HEK293 (cell line): ENCODE results near the gene CKS1B.

Experiments used
- CTCF ChIA-PET: fragments of 350-600 bp; formaldehyde crosslinking; extraction: SDS; loops from one replicate; lab custom pipeline; 2021; ENCODE audit warnings: antibody characterized with exemption; lab: Yijun Ruan, JAX
- POLR2A ChIA-PET: fragments of 300-600 bp; formaldehyde crosslinking; extraction: SDS; loops from one replicate; lab custom pipeline; 2020; ENCODE audit warnings: antibody characterized with exemption, inconsistent platforms; lab: Yijun Ruan, JAX
- H3K27ac ChIP-seq: fragments of 200-500 bp; sonication (Bioruptor generic); 2 replicates; pipeline ENCODE4 v1.5.1; 2014; ENCODE audit warnings: low read depth, low read length, control low read depth, inconsistent platforms; ENCODE audit errors: extremely low read depth
- H3K36me3 ChIP-seq, 2 experiments: fragments of 200-500 bp in 1 of 2; sonication (Bioruptor generic) in 1 of 2; 1 replicate in 1 of 2; 2 replicates in 1 of 2; pipeline ENCODE4 v1.5.1; 2014 to 2017; ENCODE audit warnings: inconsistent platforms in 2 of 2, low read length in 2 of 2; ENCODE audit not compliant: control insufficient read depth in 2 of 2, insufficient read depth in 1 of 2
- H3K4me1 ChIP-seq: fragments of 200-500 bp; sonication (Bioruptor generic); 2 replicates; pipeline ENCODE4 v1.5.1; 2014; ENCODE audit warnings: mild to moderate bottlenecking, low read length, inconsistent platforms; ENCODE audit not compliant: control insufficient read depth, insufficient read depth
- H3K4me3 ChIP-seq: 2 replicates; pipeline ENCODE4 v1.5.1; 2011; ENCODE audit warnings: low read depth, mild to moderate bottlenecking, control low read depth, low read length, moderate library complexity
- H3K9me3 ChIP-seq: fragments of 200-500 bp; sonication (Bioruptor generic); 2 replicates; pipeline ENCODE4 v1.5.1; 2014; ENCODE audit warnings: low read depth, low read length, inconsistent platforms; ENCODE audit not compliant: control insufficient read depth, insufficient read depth
- BCL11A ChIP-seq: fragments of 450-650 bp; formaldehyde crosslinking; IDR thresholded peaks from 2 replicates; pipeline ENCODE4 v1.5.1; 2016; ENCODE audit warnings: low read depth, missing biosample characterization, missing genetic modification characterization
- EGR2 ChIP-seq: fragments of 450-650 bp; formaldehyde crosslinking; IDR thresholded peaks from 2 replicates; pipeline ENCODE4 v1.5.1; 2016; ENCODE audit warnings: low read depth, missing biosample characterization, missing genetic modification characterization
- FEZF1 ChIP-seq: fragments of 450-650 bp; formaldehyde crosslinking; IDR thresholded peaks from 2 replicates; pipeline ENCODE4 v1.5.1; 2016; ENCODE audit warnings: missing biosample characterization, missing genetic modification characterization
- KLF1 ChIP-seq: fragments of 450-650 bp; formaldehyde crosslinking; IDR thresholded peaks from 2 replicates; pipeline ENCODE4 v1.5.1; 2016; ENCODE audit warnings: missing biosample characterization, missing genetic modification characterization
- KLF7 ChIP-seq: fragments of 450-650 bp; formaldehyde crosslinking; IDR thresholded peaks from 2 replicates; pipeline ENCODE4 v1.5.1; 2016; ENCODE audit warnings: missing biosample characterization, missing genetic modification characterization, borderline replicate concordance
- SCRT2 ChIP-seq: fragments of 450-650 bp; formaldehyde crosslinking; IDR thresholded peaks from 2 replicates; pipeline ENCODE4 v1.5.1; 2016; ENCODE audit warnings: missing biosample characterization, missing genetic modification characterization
- SP7 ChIP-seq: fragments of 450-650 bp; formaldehyde crosslinking; IDR thresholded peaks from 2 replicates; pipeline ENCODE4 v1.5.1; 2016; ENCODE audit warnings: missing biosample characterization, missing genetic modification characterization
- ZBTB20 ChIP-seq: fragments of 450-650 bp; formaldehyde crosslinking; IDR thresholded peaks from 2 replicates; pipeline ENCODE4 v1.5.1; 2016; ENCODE audit warnings: missing biosample characterization, missing genetic modification characterization
- ZBTB8A ChIP-seq: fragments of 450-650 bp; formaldehyde crosslinking; IDR thresholded peaks from 2 replicates; pipeline ENCODE4 v1.5.1; 2016; ENCODE audit warnings: missing biosample characterization, missing genetic modification characterization
- ZFHX2 ChIP-seq: fragments of 450-650 bp; formaldehyde crosslinking; conservative IDR thresholded peaks from 2 replicates; pipeline ENCODE4 v1.5.1; 2016; ENCODE audit warnings: missing biosample characterization, missing genetic modification characterization
- ZIC2 ChIP-seq: fragments of 450-650 bp; formaldehyde crosslinking; IDR thresholded peaks from 2 replicates; pipeline ENCODE4 v1.5.1; 2016; ENCODE audit warnings: missing biosample characterization, missing genetic modification characterization
- ZNF16 ChIP-seq: fragments of 450-650 bp; formaldehyde crosslinking; IDR thresholded peaks from 2 replicates; pipeline ENCODE4 v1.5.1; 2016; ENCODE audit warnings: low read depth, missing biosample characterization, missing genetic modification characterization
- ZNF324 ChIP-seq: fragments of 450-650 bp; formaldehyde crosslinking; IDR thresholded peaks from 2 replicates; pipeline ENCODE4 v1.5.1; 2016; ENCODE audit warnings: missing biosample characterization, missing genetic modification characterization
- ZNF354C ChIP-seq: fragments of 450-650 bp; formaldehyde crosslinking; IDR thresholded peaks from 2 replicates; pipeline ENCODE4 v1.5.1; 2016; ENCODE audit warnings: missing biosample characterization, missing genetic modification characterization, low read depth, borderline replicate concordance
- ZNF37A ChIP-seq: fragments of 450-650 bp; IDR thresholded peaks from 2 replicates; pipeline ENCODE4 v1.5.1; 2018; ENCODE audit warnings: missing biosample characterization, missing genetic modification characterization
- ZNF510 ChIP-seq: fragments of 450-650 bp; formaldehyde crosslinking; IDR thresholded peaks from 2 replicates; pipeline ENCODE4 v1.5.1; 2018; ENCODE audit warnings: mild to moderate bottlenecking, missing genetic modification characterization, missing biosample characterization; ENCODE audit not compliant: insufficient replicate concordance
- ZNF561 ChIP-seq: fragments of 450-650 bp; IDR thresholded peaks from 2 replicates; pipeline ENCODE4 v1.5.1; 2018; ENCODE audit warnings: missing biosample characterization, missing genetic modification characterization, borderline replicate concordance
- ZNF600 ChIP-seq: fragments of 450-650 bp; formaldehyde crosslinking; IDR thresholded peaks from 2 replicates; pipeline ENCODE4 v1.5.1; 2016; ENCODE audit warnings: missing biosample characterization, missing genetic modification characterization
- ZNF830 ChIP-seq: fragments of 450-650 bp; IDR thresholded peaks from 2 replicates; pipeline ENCODE4 v1.5.0; 2018; ENCODE audit warnings: missing biosample characterization, missing genetic modification characterization, low read depth, mild to moderate bottlenecking, moderate library complexity
- ZNF843 ChIP-seq: fragments of 450-650 bp; formaldehyde crosslinking; IDR thresholded peaks from 2 replicates; pipeline ENCODE4 v1.5.1; 2016; ENCODE audit warnings: missing biosample characterization, missing genetic modification characterization
- ZSCAN16 ChIP-seq: fragments of 450-650 bp; formaldehyde crosslinking; IDR thresholded peaks from 2 replicates; pipeline ENCODE4 v1.5.1; 2016; ENCODE audit warnings: missing biosample characterization, missing genetic modification characterization
- TF ChIP-seq, protein P1 (sequence below): fragments of 450-650 bp; formaldehyde crosslinking; IDR thresholded peaks from 2 replicates; pipeline ENCODE4 v1.5.1; 2016; ENCODE audit warnings: missing biosample characterization, missing genetic modification characterization

The CKS1B gene

GRCh38 chr1:154990276-154990675 lies 15.8 kb downstream of the CKS1B start:
- peaks cover 3 to 51% of the 10 kb centered on the region in 2 experiments; a peak in 2 of 3 replicates for H3K36me3 ChIP-seq
- no peaks in the 10 kb centered on the region for H3K4me1 ChIP-seq
- no peak overlapping the region for H3K27ac ChIP-seq
- CTCF ChIA-PET, result interaction anchor here (0.6 to 1.0 kb wide), 3 partner anchors 9 to 95 kb away, joined by 3 to 7 read pairs (median 4); partner anchors contain the start of gene PYGO2
- POLR2A ChIA-PET, result interaction anchor here (0.5 kb wide), 1 partner anchor 17 kb away, joined by 6 read pairs; no protein-coding TSS in a partner anchor
- no peak overlapping the region for H3K4me3 ChIP-seq
- TF ChIP-seq ZNF16 (tag by site-specific recombination) (no peak), ZNF37A (no peak), KLF7 (tag by site-specific recombination) (no peak), BCL11A (tag by site-specific recombination) (no peak), ZNF830 (tag by site-specific recombination) (no peak), ZBTB20 (tag by site-specific recombination) (no peak)
- H3K9me3 ChIP-seq, result no peaks in the 10 kb centered on the region

- no peaks in the 10 kb centered on the region for H3K9me3 ChIP-seq
- no peak overlapping the region for H3K4me3 ChIP-seq
- TF ChIP-seq KLF1 (tag by site-specific recombination) (peak; percentile 46; the same call in 1 of the 2 replicates), ZIC2 (tag by site-specific recombination) (peak; percentile 94), ZNF830 (tag by site-specific recombination) (no peak), ZNF510 (tag by site-specific recombination) (no peak), ZNF600 (tag by site-specific recombination) (peak; percentile 81), ZNF354C (tag by site-specific recombination) (no peak), FEZF1 (0 out of 2 replicates have a peak, but pooled peaks have one; percentile 32), SCRT2 (tag by site-specific recombination) (peak; percentile 76), SP7 (tag by site-specific recombination) (peak; percentile 57), ZBTB8A (tag by site-specific recombination) (peak; percentile 50)
- TF ChIP-seq, protein P1, sequence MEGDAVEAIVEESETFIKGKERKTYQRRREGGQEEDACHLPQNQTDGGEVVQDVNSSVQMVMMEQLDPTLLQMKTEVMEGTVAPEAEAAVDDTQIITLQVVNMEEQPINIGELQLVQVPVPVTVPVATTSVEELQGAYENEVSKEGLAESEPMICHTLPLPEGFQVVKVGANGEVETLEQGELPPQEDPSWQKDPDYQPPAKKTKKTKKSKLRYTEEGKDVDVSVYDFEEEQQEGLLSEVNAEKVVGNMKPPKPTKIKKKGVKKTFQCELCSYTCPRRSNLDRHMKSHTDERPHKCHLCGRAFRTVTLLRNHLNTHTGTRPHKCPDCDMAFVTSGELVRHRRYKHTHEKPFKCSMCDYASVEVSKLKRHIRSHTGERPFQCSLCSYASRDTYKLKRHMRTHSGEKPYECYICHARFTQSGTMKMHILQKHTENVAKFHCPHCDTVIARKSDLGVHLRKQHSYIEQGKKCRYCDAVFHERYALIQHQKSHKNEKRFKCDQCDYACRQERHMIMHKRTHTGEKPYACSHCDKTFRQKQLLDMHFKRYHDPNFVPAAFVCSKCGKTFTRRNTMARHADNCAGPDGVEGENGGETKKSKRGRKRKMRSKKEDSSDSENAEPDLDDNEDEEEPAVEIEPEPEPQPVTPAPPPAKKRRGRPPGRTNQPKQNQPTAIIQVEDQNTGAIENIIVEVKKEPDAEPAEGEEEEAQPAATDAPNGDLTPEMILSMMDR, result peak; percentile 71
- ChIA-PET POLR2A (interaction anchor here (1.0 to 3.3 kb wide), 8 partner anchors 9 to 337 kb away, joined by 3 to 28 read pairs (median 4); partner anchors contain the start of genes CKS1B, FLAD1 and PBXIP1), CTCF (interaction anchor here (0.8 to 8.9 kb wide), 10 partner anchors 9 to 67 kb away, joined by 3 to 55 read pairs (median 4); partner anchors contain the start of genes FLAD1 and PYGO2)
- H3K27ac ChIP-seq, result no peak overlapping the region
- H3K4me1 ChIP-seq, result no peaks in the 10 kb centered on the region
- H3K36me3 ChIP-seq, result peaks cover 0 to 36% of the 10 kb centered on the region in 2 experiments; a peak in 2 of 3 replicates
Measured at GRCh38 chr1:154992721-154993571, 18.5 kb downstream of the CKS1B start.

GRCh38 chr1:154993572-154994268 lies 19.2 kb downstream of the CKS1B start, which contains the start of gene LENEP:
LENEP (plus strand) TSS chr1:154993586; CDS start chr1:154993608, 22 bp downstream.
- H3K9me3 ChIP-seq, result no peaks in the 10 kb centered on the region
- no peaks in the 10 kb centered on the region for H3K4me1 ChIP-seq
- POLR2A ChIA-PET, result interaction anchor here (0.8 to 3.3 kb wide), 13 partner anchors 10 to 338 kb away, joined by 3 to 28 read pairs (median 4); partner anchors contain the start of genes CKS1B, FLAD1, PBXIP1 and PYGO2
- H3K4me3 ChIP-seq, result no peak within 1 kb of the TSS
- no peak within 1 kb of the TSS for H3K27ac ChIP-seq
- CTCF ChIA-PET, result interaction anchor here (0.6 to 8.9 kb wide), 12 partner anchors 10 to 92 kb away, joined by 3 to 55 read pairs (median 4); partner anchors contain the start of genes FLAD1 and PYGO2
- TF ChIP-seq ZFHX2, result peak; percentile 43
- no peak for TF ChIP-seq ZNF843 (tag by site-specific recombination)
- no peak for TF ChIP-seq ZNF561 (tag by site-specific recombination)
- TF ChIP-seq ZSCAN16 (tag by site-specific recombination), result no peak
- 0 out of 2 replicates have a peak, but pooled peaks have one; percentile 25 for TF ChIP-seq EGR2 (tag by site-specific recombination)
- TF ChIP-seq ZNF600 (tag by site-specific recombination), result no peak
- no peak for TF ChIP-seq ZNF324 (tag by site-specific recombination)
- H3K36me3 ChIP-seq, result peaks cover 0 to 28% of the 10 kb centered on the region in 2 experiments; a peak in 2 of 3 replicates
